H9 (cell line): ENCODE results near the gene PHLPP2. TPM values are rescaled to one million over a fixed set of nuclear protein-coding genes. Genes with fewer than 3 reads are reported as not detected.
A peak's percentile ranks its signal among the peaks of the same experiment; 100 is the strongest.

Source experiments
- DNase-seq: peaks from one replicate; pipeline ENCODE4 v3.0.0-alpha.2; 2017
- H2AFZ ChIP-seq: one replicate; pipeline ENCODE4 v1.6.1; 2013; ENCODE audit warnings: mild to moderate bottlenecking, low read length, control low read depth, moderate library complexity
- H2AK5ac ChIP-seq: 2 replicates; pipeline ENCODE4 v1.6.1; 2013; ENCODE audit warnings: low read length, control low read depth, mixed read lengths; ENCODE audit not compliant: insufficient read length
- H2BK120ac ChIP-seq: one replicate; pipeline ENCODE4 v1.6.1; 2013; ENCODE audit warnings: low read depth, mild to moderate bottlenecking, low read length, control low read depth, inconsistent platforms; ENCODE audit not compliant: poor library complexity, severe bottlenecking
- H2BK12ac ChIP-seq: 2 replicates; pipeline ENCODE4 v1.6.1; 2013; ENCODE audit warnings: low read length, control low read depth, mixed read lengths, low read depth; ENCODE audit not compliant: insufficient read length
- H2BK15ac ChIP-seq: 2 replicates; pipeline ENCODE4 v1.6.1; 2013; ENCODE audit warnings: low read depth, low read length, control low read depth
- H2BK20ac ChIP-seq: one replicate; pipeline ENCODE4 v1.6.1; 2013; ENCODE audit warnings: low read depth, mild to moderate bottlenecking, low read length, control low read depth, inconsistent platforms; ENCODE audit not compliant: poor library complexity, severe bottlenecking
- H2BK5ac ChIP-seq: 2 replicates; pipeline ENCODE4 v1.6.1; 2013; ENCODE audit warnings: low read length, control low read depth, mixed read lengths; ENCODE audit not compliant: insufficient read length
- H3K14ac ChIP-seq: 2 replicates; pipeline ENCODE4 v1.6.1; 2013; ENCODE audit warnings: low read length, control low read depth; ENCODE audit not compliant: insufficient read depth
- H3K18ac ChIP-seq: 2 replicates; pipeline ENCODE4 v1.6.1; 2013; ENCODE audit warnings: low read depth, mild to moderate bottlenecking, mixed read lengths, low read length, control low read depth; ENCODE audit not compliant: insufficient read length
- H3K23ac ChIP-seq: 2 replicates; pipeline ENCODE4 v1.6.1; 2013; ENCODE audit warnings: low read length, control low read depth, mixed read lengths, low read depth; ENCODE audit not compliant: insufficient read length
- H3K23me2 ChIP-seq: 2 replicates; pipeline ENCODE4 v1.6.1; 2013; ENCODE audit warnings: low read depth, mild to moderate bottlenecking, mixed read lengths, low read length, control low read depth; ENCODE audit not compliant: insufficient read length, poor library complexity, severe bottlenecking
- H3K27ac ChIP-seq: 2 replicates; pipeline ENCODE4 v1.5.1; 2013; ENCODE audit warnings: low read length, control low read depth, mixed read lengths, low read depth; ENCODE audit not compliant: insufficient read length
- H3K27me3 ChIP-seq: 2 replicates; pipeline ENCODE4 v1.6.1; 2013; ENCODE audit warnings: low read length, control low read depth, inconsistent platforms; ENCODE audit not compliant: insufficient read depth
- H3K4ac ChIP-seq: 2 replicates; pipeline ENCODE4 v1.6.1; 2013; ENCODE audit warnings: low read depth, mild to moderate bottlenecking, control low read depth, inconsistent platforms, low read length, moderate library complexity
- H3K4me1 ChIP-seq: 2 replicates; pipeline ENCODE4 v1.6.1; 2013; ENCODE audit warnings: low read length, control low read depth, inconsistent platforms; ENCODE audit not compliant: insufficient read depth
- H3K4me2 ChIP-seq: 2 replicates; pipeline ENCODE4 v1.6.1; 2013; ENCODE audit warnings: low read length, control low read depth, mixed read lengths; ENCODE audit not compliant: insufficient read length, insufficient read depth
- H3K56ac ChIP-seq: 2 replicates; pipeline ENCODE4 v1.6.1; 2013; ENCODE audit warnings: low read depth, mild to moderate bottlenecking, mixed read lengths, low read length, control low read depth; ENCODE audit not compliant: insufficient read length
- H3K79me1 ChIP-seq: 2 replicates; pipeline ENCODE4 v1.6.1; 2013; ENCODE audit warnings: low read depth, mild to moderate bottlenecking, moderate library complexity, low read length, control low read depth, inconsistent platforms; ENCODE audit not compliant: insufficient read depth, poor library complexity, severe bottlenecking
- H3K79me2 ChIP-seq: 2 replicates; pipeline ENCODE4 v1.6.1; 2013; ENCODE audit warnings: low read length, control low read depth, inconsistent platforms; ENCODE audit not compliant: insufficient read depth
- H3K9ac ChIP-seq: 2 replicates; pipeline ENCODE4 v1.6.1; 2013; ENCODE audit warnings: low read length, control low read depth, mixed read lengths; ENCODE audit not compliant: insufficient read length; ENCODE audit errors: extremely low read depth
- H3K9me3 ChIP-seq: one replicate; pipeline ENCODE4 v1.6.1; 2013; ENCODE audit warnings: low read depth, low read length, inconsistent platforms; ENCODE audit not compliant: control insufficient read depth
- H3T11ph ChIP-seq: one replicate; pipeline ENCODE4 v1.6.1; 2013; ENCODE audit warnings: mild to moderate bottlenecking, low read length, control low read depth, inconsistent platforms
- H4K20me1 ChIP-seq: one replicate; pipeline ENCODE4 v1.6.1; 2013; ENCODE audit not compliant: control insufficient read depth, insufficient read length, insufficient read depth
- H4K5ac ChIP-seq: 2 replicates; pipeline ENCODE4 v1.6.1; 2013; ENCODE audit warnings: low read depth, mild to moderate bottlenecking, mixed read lengths, low read length, control low read depth; ENCODE audit not compliant: insufficient read length
- H4K8ac ChIP-seq: replicated peaks from 2 replicates; pipeline ENCODE4 v1.6.1; 2013; ENCODE audit warnings: low read length, control low read depth, mixed read lengths, low read depth; ENCODE audit not compliant: insufficient read length
- H4K91ac ChIP-seq: 2 replicates; pipeline ENCODE4 v1.6.1; 2013; ENCODE audit warnings: low read depth, mild to moderate bottlenecking, moderate library complexity, mixed read lengths, low read length, control low read depth; ENCODE audit not compliant: insufficient read length
- H3K27ac Mint-ChIP-seq, 3 experiments: 2 replicates in 2 of 3; 3 replicates in 1 of 3; pipeline ENCODE4 v1.8.0; 2020 to 2021; ENCODE audit warnings: mixed read lengths in 3 of 3, mild to moderate bottlenecking in 1 of 3, moderate library complexity in 1 of 3
- H3K27me3 Mint-ChIP-seq: 2 replicates; pipeline ENCODE4 v1.8.0; 2021; ENCODE audit warnings: low read depth, mild to moderate bottlenecking, moderate library complexity, mixed read lengths
- H3K36me3 Mint-ChIP-seq, 3 experiments: 2 replicates in 2 of 3; 3 replicates in 1 of 3; pipeline ENCODE4 v1.8.0; 2020 to 2021; ENCODE audit warnings: low read depth in 3 of 3, mixed read lengths in 3 of 3; ENCODE audit not compliant: insufficient read depth in 1 of 3
- H3K4me1 Mint-ChIP-seq, 2 experiments: 2 replicates each; pipeline ENCODE4 v1.8.0; 2020; ENCODE audit warnings: mixed read lengths in 2 of 2
- H3K4me3 Mint-ChIP-seq, 2 experiments: 2 replicates in 1 of 2; 3 replicates in 1 of 2; pipeline ENCODE4 v1.8.0; 2020 to 2021; ENCODE audit warnings: mild to moderate bottlenecking in 2 of 2, mixed read lengths in 2 of 2, moderate library complexity in 1 of 2
- H3K9me3 Mint-ChIP-seq, 2 experiments: 2 replicates in 1 of 2; 3 replicates in 1 of 2; pipeline ENCODE4 v1.8.0; 2020; ENCODE audit warnings: mild to moderate bottlenecking in 2 of 2, mixed read lengths in 2 of 2, moderate library complexity in 1 of 2
- WGBS: extraction: QIAGEN DNeasy Blood & Tissue Kit; methylation state at CpG from one replicate; pipeline ENCODE4 v1.1.7; 2013; ENCODE audit warnings: missing lambda C conversion rate, low lambda C conversion rate, mixed read lengths; ENCODE audit not compliant: insufficient read length; ENCODE audit errors: extremely low coverage; 5-methylcytosine and 5-hydroxymethylcytosine counted together
- total RNA-seq: library from RNA; stranded (reverse); gene quantifications from 2 replicates; pipeline ENCODE4 v1.2.1, GENCODE V29; 2021
- TF ChIP-seq, protein P1 (sequence below): fragments of 200-600 bp; sonication (generic); conservative IDR thresholded peaks from 3 replicates; pipeline ENCODE4 v1.8.0; 2021; ENCODE audit warnings: antibody characterized with exemption, mild to moderate bottlenecking

Gene PHLPP2
- total RNA-seq, 1 experiment from 2014 or later, result 23.2 TPM

DNA sequence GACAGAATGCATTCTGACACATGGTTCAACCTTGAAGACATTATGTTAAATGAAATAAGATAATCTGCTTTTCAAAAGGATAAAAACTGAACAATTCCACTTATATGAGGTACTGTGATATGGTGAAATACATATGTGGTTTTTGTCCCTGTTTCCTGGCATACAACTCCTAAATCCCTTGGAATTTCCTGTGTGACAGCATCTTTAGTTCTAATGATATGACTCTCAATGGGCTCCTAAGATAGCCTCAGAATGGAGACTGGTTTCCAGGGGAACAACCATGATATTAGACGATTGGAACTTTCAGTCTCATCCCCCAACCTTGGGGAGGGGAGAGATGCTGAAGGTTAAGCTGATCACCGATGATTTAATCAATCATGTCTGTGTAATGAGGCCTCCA is 37.7 kb upstream of the PHLPP2 start:
- no peak overlapping the region for H2AFZ ChIP-seq
- peaks cover 10 to 62% (median 50%) of the 10 kb centered on the region in 3 experiments; a peak in 6 of 7 replicates for H3K36me3 Mint-ChIP-seq
- no CpG with 5 or more reads among the region's 2 CpGs for WGBS
- no peak overlapping the region for H2BK120ac ChIP-seq
- no peak overlapping the region for H3K14ac ChIP-seq
- H2BK15ac ChIP-seq, result no peak overlapping the region
- H3K4me1 ChIP-seq, result no peaks in the 10 kb centered on the region
- TF ChIP-seq, protein P1, sequence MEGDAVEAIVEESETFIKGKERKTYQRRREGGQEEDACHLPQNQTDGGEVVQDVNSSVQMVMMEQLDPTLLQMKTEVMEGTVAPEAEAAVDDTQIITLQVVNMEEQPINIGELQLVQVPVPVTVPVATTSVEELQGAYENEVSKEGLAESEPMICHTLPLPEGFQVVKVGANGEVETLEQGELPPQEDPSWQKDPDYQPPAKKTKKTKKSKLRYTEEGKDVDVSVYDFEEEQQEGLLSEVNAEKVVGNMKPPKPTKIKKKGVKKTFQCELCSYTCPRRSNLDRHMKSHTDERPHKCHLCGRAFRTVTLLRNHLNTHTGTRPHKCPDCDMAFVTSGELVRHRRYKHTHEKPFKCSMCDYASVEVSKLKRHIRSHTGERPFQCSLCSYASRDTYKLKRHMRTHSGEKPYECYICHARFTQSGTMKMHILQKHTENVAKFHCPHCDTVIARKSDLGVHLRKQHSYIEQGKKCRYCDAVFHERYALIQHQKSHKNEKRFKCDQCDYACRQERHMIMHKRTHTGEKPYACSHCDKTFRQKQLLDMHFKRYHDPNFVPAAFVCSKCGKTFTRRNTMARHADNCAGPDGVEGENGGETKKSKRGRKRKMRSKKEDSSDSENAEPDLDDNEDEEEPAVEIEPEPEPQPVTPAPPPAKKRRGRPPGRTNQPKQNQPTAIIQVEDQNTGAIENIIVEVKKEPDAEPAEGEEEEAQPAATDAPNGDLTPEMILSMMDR, result no peak
- H3K9ac ChIP-seq, result no peak overlapping the region
- no peak overlapping the region for H2BK5ac ChIP-seq
- no peak overlapping the region for H3T11ph ChIP-seq
- H4K91ac ChIP-seq, result no peak overlapping the region
- H3K18ac ChIP-seq, result no peak overlapping the region
- no peak overlapping the region for H3K56ac ChIP-seq
- no peak overlapping the region for H2BK12ac ChIP-seq
- no peaks in the 10 kb centered on the region for H3K27me3 ChIP-seq
- H4K5ac ChIP-seq, result no peak overlapping the region
- no peaks in the 10 kb centered on the region for H3K79me1 ChIP-seq
- H3K9me3 ChIP-seq, result no peaks in the 10 kb centered on the region
- H3K4me1 Mint-ChIP-seq, result no peaks in the 10 kb centered on the region
- no peaks in the 10 kb centered on the region for H3K27me3 Mint-ChIP-seq
- no peaks in the 10 kb centered on the region for H3K79me2 ChIP-seq
- no peak overlapping the region for H3K4me3 Mint-ChIP-seq
- DNase-seq, result no peak
- no peak overlapping the region for H2AK5ac ChIP-seq
- H3K27ac ChIP-seq, result no peak overlapping the region
- no peak overlapping the region for H3K4me2 ChIP-seq
- no peak overlapping the region for H2BK20ac ChIP-seq
- no peaks in the 10 kb centered on the region for H3K23me2 ChIP-seq
- H3K4ac ChIP-seq, result no peak overlapping the region
- no peak overlapping the region for H4K8ac ChIP-seq
- H3K23ac ChIP-seq, result no peak overlapping the region
- H3K9me3 Mint-ChIP-seq, result no peaks in the 10 kb centered on the region
- H4K20me1 ChIP-seq, result no peaks in the 10 kb centered on the region
- H3K27ac Mint-ChIP-seq, result peak overlapping the region in 1 of 3 experiments; percentile 34; a peak in 1 of 7 replicates
